Islet of Langerhans (tissue), 1 donor: Measurements from ENCODE around the gene FAM184B.
"Not testable (repeated sequence)": the region's sequence is repeated elsewhere in the genome, so short reads cannot be mapped to it uniquely, and the experiment has no call there.

Source experiments
- FAIRE-seq: peaks from one replicate; lab custom pipeline; 2011; peaks lifted over from hg19 to GRCh38; lab: Jason Lieb, UNC

Gene FAM184B

DNA sequence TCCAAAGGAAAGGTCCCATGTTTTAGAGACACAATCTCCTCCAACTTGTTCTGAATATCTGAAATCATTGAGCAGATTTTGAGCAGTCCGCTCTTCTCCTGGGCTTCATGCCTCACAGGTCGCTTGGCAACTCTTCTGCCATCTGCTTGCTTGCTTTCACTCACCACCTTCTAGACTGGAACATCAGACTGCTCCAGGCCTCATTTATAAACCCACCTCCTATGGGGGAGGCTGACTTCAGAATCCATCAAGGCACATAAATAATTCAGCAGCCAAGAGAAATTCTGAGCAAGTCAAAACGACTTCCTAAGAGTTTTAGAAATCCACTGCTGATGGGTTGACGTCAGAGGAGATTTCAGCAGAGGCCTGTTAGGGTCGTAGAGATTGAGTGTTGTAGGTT is 64.1 kb downstream of the FAM184B start:
- no peak for FAIRE-seq

- FAIRE-seq = peak; percentile 51
Measured at GRCh38 chr4:17715511-17715910, 65.9 kb downstream of the FAM184B start.

GRCh38 chr4:17713779-17714178 is 67.6 kb downstream of the FAM184B start:
- FAIRE-seq = no peak

DNA sequence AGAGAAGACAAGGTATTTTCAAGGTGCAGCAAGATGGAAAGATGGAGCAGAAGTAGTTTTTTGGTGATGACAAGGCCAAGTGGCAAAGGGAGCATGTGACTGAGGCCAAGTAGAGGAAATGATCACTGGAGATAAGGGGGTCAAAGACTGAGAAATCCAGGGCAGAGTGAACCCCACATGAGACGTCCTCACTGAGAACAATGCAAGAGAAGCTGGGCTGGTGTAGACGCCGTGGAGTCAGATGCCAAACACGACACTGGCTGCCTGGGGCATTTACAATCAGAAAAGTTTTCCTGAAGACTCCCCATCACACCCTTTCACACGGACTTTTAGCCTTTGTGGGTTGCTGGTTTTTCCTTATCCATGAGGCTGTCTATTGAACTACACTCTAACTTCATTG is 69.3 kb downstream of the FAM184B start:
- no peak for FAIRE-seq

DNA sequence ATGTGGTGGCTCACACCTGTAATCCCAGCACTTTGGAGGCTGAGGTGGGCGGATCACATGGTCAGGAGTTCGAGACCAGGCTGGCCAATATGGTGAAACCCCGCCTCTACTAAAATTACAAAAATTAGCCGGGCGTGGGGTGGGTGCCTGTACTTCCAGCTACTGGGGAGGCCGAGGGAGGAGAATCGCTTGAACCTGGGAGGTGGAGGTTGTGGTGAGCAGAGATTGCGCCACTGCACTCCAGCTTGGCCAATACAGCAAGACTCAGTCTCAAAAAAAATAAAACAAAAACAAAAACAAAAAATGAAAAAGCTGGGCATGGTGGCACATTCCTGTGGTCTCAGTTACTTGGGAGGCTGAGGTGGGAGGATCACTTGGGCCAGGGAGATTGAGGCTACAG is 70.2 kb downstream of the FAM184B start:
- FAIRE-seq = not testable (repeated sequence)

DNA sequence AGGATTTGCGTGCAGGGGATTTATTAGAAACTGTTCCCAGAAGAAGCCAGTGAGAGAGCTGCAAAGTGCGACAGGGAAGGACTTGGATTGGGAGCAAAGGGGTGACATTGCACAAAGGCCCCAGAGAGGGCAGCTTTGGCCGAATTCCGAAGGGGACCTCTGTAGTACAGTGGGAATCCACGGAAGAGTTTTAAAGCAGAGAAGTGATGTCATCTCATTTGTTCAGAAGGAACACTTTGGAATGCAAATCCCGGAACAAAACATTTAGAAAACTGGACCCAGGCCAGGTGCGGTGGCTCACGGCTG is 71.7 kb downstream of the FAM184B start:
- FAIRE-seq = no peak

GRCh38 chr4:17708992-17709762 is 72.2 kb downstream of the FAM184B start:
- no peak for FAIRE-seq

GRCh38 chr4:17707671-17708070 is 73.8 kb downstream of the FAM184B start:
- no peak for FAIRE-seq

DNA sequence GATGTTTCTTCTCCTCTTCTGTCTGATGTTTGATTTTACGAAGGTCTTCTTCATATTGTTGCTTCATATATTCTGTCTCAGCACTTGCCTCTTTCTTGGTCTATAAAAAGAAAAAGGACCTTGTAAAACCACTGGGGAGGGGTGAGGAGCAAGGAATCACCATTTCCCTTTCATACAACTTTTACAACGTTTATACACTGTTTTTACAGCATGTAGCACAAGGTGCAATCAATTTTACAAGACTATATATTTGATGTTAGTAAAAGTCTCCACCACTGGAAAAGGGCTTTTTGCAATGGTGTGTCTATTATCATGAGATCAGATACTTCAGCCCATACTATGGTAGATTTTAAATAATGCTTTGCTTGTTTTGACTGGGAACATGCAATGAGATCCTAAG is 76.3 kb downstream of the FAM184B start:
- FAIRE-seq = no peak

DNA sequence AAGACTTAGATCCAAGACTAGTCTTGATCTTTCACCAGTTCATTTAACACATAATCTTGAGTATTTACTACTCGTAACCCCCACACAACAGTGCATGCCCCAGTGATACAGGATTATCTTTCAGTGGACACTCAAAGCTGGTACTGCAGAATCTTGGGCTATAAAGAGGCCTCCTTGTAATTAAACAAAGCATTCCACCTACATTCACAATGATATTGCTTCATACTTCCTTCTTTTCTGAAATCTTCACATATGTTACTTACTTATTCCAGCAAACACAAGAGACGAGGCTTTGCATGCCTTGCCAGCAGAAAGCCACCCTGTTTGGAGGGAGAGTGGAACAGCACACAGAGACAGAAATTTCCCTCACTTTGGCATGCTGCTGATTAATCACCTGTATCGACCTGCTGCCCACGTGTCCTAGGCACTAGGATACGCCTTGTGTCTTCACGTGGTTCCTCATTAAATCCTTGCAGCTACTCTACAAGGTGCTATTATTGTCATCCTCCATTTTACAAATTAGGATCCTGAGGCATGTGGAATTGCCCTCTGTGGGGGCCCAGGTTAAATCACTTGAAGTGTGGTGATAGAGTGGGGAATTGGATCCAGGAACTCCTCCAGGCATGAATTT is 77.3 kb downstream of the FAM184B start:
- no peak for FAIRE-seq

DNA sequence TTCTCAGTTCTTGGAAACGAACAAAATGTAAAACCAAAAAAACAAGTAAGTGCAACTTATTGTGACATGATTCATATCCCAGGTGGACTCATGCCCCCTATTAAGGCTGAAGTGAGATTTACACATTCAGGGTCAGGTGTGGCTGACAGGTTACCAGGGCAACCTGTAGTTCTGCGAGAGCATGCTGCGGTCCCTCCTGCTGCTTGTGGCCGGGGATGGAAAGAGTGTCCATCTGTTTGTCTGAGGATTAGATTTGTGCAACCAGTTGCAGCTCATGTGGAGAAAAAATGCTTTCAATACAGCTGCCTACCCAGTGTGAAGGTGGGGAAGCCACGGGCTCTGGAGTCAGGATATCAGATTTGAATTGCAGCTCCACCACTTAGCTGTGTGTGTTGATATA is 78.8 kb downstream of the FAM184B start:
- FAIRE-seq = no peak

DNA sequence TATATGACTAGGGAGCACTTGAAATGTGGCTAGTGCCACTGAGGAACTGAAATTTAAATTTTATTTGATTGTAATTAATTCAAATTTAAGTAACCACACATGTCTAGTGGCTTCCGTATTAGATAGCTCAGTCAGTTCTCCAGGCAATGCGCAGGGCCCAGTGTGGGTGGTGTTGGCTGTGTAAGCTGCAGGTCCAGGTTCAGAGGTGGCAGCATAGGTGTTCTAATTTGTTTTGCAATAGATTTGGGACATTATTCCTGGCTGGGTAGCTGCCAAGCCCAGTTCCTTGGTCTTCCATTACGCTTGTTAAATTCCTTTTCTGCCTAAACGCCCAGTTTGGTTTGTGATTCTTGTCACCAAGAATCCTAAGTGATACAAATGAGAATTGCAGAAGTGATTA is 79.5 kb downstream of the FAM184B start:
- no peak for FAIRE-seq

- FAIRE-seq = no peak
Measured at GRCh38 chr4:17701138-17701839, 80.1 kb downstream of the FAM184B start.

GRCh38 chr4:17699380-17699779 is 82.0 kb downstream of the FAM184B start:
- FAIRE-seq = no peak

DNA sequence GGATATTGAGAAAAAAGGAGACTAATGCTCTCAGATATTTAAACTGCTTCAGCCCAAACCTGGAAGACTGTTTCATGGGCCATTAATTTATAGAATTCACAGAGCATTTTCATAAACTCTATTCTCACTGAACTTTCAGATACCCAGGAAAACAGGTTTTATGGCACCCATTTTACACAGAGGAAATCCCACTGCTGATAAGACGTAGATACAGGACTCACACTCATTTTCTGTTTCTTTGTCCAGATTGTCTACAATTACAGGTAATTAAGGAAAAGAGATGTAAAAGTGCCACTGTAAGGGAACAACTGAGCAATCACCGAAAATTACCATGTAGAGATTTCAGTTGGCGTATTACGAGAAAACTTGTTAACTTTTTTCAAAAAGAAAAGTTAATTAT is 83.3 kb downstream of the FAM184B start:
- FAIRE-seq = no peak

DNA sequence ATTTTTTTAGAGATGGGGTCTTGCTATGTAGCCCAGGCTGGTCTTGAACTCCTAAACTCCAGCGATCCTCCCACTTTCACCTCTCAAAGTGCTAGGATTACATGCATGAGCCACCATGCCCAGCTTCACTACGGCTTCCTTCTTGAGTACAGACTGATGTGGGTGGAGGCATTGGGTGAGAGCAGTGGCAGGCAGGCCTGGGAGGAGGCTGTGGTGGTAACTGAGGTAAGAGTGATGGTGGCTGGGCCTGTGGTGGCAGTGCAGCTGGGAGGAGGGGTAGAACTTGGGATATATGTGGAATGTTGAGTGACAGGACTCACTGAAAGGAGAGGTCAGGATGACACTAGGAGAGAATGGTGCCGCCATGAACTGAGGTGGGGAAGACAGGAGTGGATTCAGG is 86.1 kb downstream of the FAM184B start:
- no peak for FAIRE-seq

- no peak for FAIRE-seq
Measured at GRCh38 chr4:17694552-17694951, 86.9 kb downstream of the FAM184B start.

GRCh38 chr4:17690898-17691297 is 90.5 kb downstream of the FAM184B start:
- FAIRE-seq = no peak

GRCh38 chr4:17690135-17690534 is 91.3 kb downstream of the FAM184B start:
- FAIRE-seq = no peak

DNA sequence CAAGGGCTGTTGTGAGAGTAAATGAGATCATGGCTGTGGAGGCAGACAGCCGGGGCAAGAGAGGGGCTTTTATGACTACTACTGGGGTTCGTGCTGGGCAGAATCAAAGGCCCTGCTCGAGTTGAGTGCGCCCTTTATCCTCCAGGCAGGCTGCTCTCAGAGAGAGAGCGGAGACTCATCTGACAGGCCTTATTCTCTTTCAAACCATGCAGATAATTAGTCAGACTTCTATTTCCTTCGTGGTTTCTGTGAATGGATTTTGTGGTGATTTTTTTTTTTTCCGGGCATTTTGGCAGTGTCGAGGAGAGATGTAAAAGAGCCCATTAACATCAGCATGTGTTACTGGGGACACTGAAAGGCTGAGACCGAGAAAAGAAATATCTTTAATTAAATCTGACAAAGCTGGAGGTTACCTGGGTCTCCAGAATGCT is 93.4 kb downstream of the FAM184B start:
- FAIRE-seq = no peak

DNA sequence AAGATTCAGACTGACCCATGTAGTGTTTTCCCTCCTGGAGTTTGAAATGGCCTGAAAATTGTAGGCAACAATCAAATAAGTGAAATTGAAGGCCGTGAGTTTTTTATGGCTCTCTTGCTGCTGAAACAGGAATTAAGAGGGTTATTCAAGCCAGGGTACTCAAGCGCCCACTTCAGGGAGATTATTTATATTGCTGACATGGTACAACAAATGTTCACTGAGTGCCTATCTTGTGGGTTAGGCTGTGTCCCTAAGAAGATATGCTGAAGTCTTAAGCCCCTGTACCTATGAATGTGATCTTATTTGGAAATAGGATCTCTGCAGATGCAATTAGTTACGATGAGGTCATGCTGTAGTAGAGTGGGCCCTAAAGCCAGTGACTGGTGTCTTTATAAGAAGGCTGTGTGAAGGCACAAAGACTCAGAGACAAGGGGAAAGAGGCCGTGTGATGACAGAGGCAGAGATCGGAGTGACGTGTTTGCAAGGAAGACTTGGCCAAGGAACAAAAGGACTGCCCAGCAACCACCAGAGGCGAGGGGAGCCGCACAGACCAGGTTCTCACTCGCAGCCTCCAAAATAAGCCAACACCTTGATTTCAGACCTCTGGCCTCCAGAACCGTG is 94.1 kb downstream of the FAM184B start:
- FAIRE-seq = no peak

DNA sequence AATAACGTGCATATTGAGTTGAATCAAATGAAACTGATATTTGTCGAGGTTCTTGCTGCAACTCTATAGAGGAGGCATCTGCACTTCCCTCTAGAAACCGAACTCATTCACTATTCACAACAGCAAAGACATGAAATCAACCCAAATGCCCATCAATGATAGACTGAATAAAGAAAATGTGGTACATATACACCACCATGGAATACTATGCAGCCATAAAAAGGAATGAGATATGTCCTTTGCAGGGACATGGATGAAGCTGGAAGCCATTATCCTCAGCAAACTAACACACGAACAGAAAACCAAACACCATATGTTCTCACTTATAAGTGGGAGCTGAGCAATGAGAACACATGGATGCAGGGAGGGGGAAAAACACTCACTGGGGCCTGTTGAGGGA is 96.8 kb downstream of the FAM184B start:
- not testable (repeated sequence) for FAIRE-seq

GRCh38 chr4:17682222-17682566 is 99.2 kb downstream of the FAM184B start:
- no peak for FAIRE-seq
